ENCODE results near the gene TOP3B.

DNA sequence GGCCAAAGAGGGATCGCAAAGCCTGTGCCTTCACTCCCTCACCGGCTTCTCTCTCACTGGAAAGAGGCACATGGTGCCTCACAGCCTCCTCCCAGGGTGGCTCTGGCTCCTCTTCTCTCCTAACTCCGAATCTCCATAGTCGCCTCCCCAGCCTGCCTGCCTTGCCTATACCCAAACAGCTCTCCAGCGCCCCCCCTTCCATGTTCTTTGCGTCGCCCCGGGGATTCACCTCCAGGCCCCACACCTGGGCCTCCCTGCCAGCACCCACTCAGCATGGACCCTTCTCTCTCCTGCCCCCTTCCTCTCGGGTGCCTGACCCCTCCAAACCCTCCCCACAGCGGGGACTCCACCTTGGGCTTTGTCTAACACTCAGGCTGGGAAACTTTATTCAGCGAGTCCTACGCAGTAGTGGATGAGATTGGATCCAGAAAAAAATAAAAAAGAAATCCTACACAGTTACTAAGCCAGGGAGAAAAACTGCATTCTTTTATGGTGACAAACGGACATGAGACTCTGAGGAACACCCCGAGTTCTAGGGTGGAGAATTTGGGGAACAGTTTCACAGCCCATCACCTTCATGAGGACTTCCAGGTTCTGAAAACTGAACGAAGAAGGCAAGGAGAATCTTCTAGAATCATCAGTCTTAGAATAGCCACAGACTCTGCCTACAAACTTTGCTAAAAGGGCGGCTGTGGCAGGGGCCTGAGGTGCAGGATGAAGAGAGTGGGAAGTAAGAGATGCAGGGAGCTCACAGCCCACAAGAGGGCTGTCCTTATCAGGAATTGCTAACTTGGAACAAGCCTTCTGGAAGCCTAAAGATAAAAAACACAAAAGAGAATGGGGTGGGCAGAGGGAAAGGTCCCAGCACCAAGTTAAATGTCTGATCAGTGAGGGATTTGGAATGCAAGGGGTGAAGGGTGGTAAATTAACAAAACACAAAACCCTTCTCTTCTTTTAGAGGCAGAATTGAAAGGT is 35.3 kb downstream of the TOP3B start:
- TF ChIP-seq, protein P1, sequence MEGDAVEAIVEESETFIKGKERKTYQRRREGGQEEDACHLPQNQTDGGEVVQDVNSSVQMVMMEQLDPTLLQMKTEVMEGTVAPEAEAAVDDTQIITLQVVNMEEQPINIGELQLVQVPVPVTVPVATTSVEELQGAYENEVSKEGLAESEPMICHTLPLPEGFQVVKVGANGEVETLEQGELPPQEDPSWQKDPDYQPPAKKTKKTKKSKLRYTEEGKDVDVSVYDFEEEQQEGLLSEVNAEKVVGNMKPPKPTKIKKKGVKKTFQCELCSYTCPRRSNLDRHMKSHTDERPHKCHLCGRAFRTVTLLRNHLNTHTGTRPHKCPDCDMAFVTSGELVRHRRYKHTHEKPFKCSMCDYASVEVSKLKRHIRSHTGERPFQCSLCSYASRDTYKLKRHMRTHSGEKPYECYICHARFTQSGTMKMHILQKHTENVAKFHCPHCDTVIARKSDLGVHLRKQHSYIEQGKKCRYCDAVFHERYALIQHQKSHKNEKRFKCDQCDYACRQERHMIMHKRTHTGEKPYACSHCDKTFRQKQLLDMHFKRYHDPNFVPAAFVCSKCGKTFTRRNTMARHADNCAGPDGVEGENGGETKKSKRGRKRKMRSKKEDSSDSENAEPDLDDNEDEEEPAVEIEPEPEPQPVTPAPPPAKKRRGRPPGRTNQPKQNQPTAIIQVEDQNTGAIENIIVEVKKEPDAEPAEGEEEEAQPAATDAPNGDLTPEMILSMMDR (IDR thresholded peaks at IDR 0.05; ENCODE audit: insufficient read depth, low read length, poor library complexity, severe bottlenecking), result no peak
- no peak for TF ChIP-seq EZH2phosphoT487 (conservative IDR thresholded peaks at IDR 0.05; ENCODE audit: low read length)

Measured in SU-DHL-6 (cell line).